HK-2 (cell line): ENCODE data around the gene RIPK3.
"Not testable (repeated sequence)": the region's sequence is repeated elsewhere in the genome, so short reads cannot be mapped to it uniquely, and the experiment has no call there.

Experiments
- DNase-seq: peaks from one replicate; pipeline ENCODE4 v3.0.0-alpha.2; 2018; ENCODE audit not compliant: unreplicated experiment

The RIPK3 gene

GRCh38 chr14:24339284-24340151, at the start of gene RIPK3:
Gene RIPK3, minus strand, starts transcription at chr14:24339991. Its CDS starts 165 bp downstream, at chr14:24339826.
- no peak for DNase-seq

- DNase-seq, result no peak
Measured at GRCh38 chr14:24389226-24389848, 49.5 kb upstream of the RIPK3 start.

- no peak for DNase-seq
Measured at GRCh38 chr14:24388474-24389179, 48.8 kb upstream of the RIPK3 start.

GRCh38 chr14:24387579-24387978, 47.8 kb upstream of the RIPK3 start:
- DNase-seq, result not testable (repeated sequence)

- DNase-seq, result no peak
Measured at GRCh38 chr14:24387009-24387345, 47.2 kb upstream of the RIPK3 start.

- DNase-seq, result no peak
Measured at GRCh38 chr14:24385524-24385923, 45.7 kb upstream of the RIPK3 start.

GRCh38 chr14:24384169-24384568, 44.4 kb upstream of the RIPK3 start:
- no peak for DNase-seq

- no peak for DNase-seq
Measured at GRCh38 chr14:24382064-24382371, 42.2 kb upstream of the RIPK3 start.

- no peak for DNase-seq
Measured at GRCh38 chr14:24381363-24382063, 41.7 kb upstream of the RIPK3 start.

GRCh38 chr14:24379907-24380730, 40.3 kb upstream of the RIPK3 start:
- no peak for DNase-seq

- DNase-seq, result no peak
Measured at GRCh38 chr14:24378981-24379906, 39.5 kb upstream of the RIPK3 start.

GRCh38 chr14:24378327-24378726, 38.5 kb upstream of the RIPK3 start:
- no peak for DNase-seq

GRCh38 chr14:24377657-24378056, 37.9 kb upstream of the RIPK3 start:
- peak; percentile 10 for DNase-seq

- DNase-seq, result no peak
Measured at GRCh38 chr14:24377126-24377525, 37.3 kb upstream of the RIPK3 start.

GRCh38 chr14:24376448-24377070, 36.8 kb upstream of the RIPK3 start:
- no peak for DNase-seq

GRCh38 chr14:24372701-24373416, 33.1 kb upstream of the RIPK3 start:
- DNase-seq, result no peak

GRCh38 chr14:24371605-24372004, 31.8 kb upstream of the RIPK3 start:
- DNase-seq, result not testable (repeated sequence)

- DNase-seq, result no peak
Measured at GRCh38 chr14:24370748-24371147, 31.0 kb upstream of the RIPK3 start.
